Measurements from ENCODE around the gene MRPL36. TPM values are rescaled to one million over a fixed set of nuclear protein-coding genes. Genes with fewer than 3 reads are reported as not detected.

MRPL36 gene
- total and polyA plus RNA-seq, 4 donors: 14.5 to 62.8 (median 40.4) TPM

DNA sequence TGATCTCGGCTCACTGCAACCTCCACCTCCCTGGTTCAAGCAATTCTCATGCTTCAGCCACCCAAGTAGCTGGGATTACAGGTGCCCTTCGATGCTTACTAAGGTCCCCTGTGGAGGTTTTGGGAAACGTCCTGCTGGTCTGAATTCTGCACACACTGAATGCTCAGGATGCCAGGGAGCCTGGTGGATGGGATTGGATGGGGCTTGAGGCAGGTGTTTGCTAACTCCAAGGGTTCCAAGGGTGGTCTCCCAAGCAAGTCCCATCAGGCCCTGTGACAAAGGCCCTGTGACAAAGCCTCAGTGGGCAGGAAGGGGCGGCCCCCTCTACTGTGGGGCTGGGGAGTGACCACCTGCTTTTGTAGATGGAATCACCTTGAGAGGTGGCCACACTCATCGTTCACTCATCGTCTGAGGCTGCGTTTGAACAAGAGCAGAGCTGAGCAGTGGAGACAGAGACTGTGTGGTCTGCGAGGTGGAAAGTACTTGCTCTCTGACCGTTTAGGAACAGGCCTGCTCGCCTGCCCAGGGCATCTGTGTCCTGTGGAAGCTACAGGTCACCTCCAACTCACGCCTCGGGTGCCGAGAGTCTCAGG lies 40.2 kb downstream of the MRPL36 start:
- WGBS, 2 donors: 80% methylated on average over 13 of the region's 13 CpGs
- no peaks in the 10 kb centered on the region for H3K36me3 ChIP-seq (ENCODE audit: control insufficient read depth in 4 of 4, insufficient read depth in 4 of 4, low read length in 4 of 4)

DNA sequence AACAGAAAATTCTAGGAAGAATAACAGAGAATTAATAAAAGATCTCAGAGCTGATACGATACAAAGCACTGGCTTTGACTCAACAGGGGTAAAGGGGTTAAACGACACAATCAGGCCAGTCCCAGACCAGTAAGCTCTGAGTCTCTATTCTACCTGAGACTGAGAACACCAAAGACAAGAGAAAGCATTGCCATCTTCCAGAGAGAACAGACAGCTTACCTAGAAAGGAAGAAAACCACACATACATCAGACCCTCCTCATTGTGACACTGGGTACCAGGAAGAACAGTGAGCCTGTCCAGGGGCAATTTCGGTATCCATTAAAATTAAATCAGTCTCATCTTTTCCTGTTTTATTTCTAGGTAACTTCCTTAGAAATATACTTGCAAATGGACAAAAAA lies 41.1 kb downstream of the MRPL36 start:
- H3K9me3 ChIP-seq (ENCODE audit: control insufficient read depth in 4 of 4, insufficient read depth in 3 of 4, low read length in 3 of 4): peaks cover 0 to 6% (median 0%) of the 10 kb centered on the region in 4 donors
- H3K27me3 ChIP-seq (ENCODE audit: control insufficient read depth in 3 of 3, insufficient read depth in 3 of 3, low read length in 2 of 3): peaks cover 0 to 4% (median 0%) of the 10 kb centered on the region in 3 donors
- no peaks in the 10 kb centered on the region for H3K36me3 ChIP-seq (ENCODE audit: control insufficient read depth in 4 of 4, insufficient read depth in 4 of 4, low read length in 4 of 4)
- no peak for DNase-seq
- no peak overlapping the region for H3K9ac ChIP-seq (ENCODE audit: insufficient read depth in 1 of 2, low read length in 2 of 2)
- TF ChIP-seq, protein P1, sequence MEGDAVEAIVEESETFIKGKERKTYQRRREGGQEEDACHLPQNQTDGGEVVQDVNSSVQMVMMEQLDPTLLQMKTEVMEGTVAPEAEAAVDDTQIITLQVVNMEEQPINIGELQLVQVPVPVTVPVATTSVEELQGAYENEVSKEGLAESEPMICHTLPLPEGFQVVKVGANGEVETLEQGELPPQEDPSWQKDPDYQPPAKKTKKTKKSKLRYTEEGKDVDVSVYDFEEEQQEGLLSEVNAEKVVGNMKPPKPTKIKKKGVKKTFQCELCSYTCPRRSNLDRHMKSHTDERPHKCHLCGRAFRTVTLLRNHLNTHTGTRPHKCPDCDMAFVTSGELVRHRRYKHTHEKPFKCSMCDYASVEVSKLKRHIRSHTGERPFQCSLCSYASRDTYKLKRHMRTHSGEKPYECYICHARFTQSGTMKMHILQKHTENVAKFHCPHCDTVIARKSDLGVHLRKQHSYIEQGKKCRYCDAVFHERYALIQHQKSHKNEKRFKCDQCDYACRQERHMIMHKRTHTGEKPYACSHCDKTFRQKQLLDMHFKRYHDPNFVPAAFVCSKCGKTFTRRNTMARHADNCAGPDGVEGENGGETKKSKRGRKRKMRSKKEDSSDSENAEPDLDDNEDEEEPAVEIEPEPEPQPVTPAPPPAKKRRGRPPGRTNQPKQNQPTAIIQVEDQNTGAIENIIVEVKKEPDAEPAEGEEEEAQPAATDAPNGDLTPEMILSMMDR (IDR thresholded peaks at IDR 0.05; ENCODE audit: control extremely low read depth, extremely low read depth): no peak
- 72 to 87% methylated on average over 3 of the region's 3 CpGs for WGBS, 2 donors
- H3K27ac ChIP-seq (ENCODE audit: low read depth in 1 of 2, low read length in 1 of 2): no peak overlapping the region
- ATAC-seq (ENCODE audit: insufficient read depth, low FRiP score): no peak
- H3K4me3 ChIP-seq: no peak overlapping the region
- peaks cover 0 to 3% (median 0%) of the 10 kb centered on the region in 5 donors for H3K4me1 ChIP-seq (ENCODE audit: control insufficient read depth in 5 of 5, insufficient read depth in 5 of 5, low read length in 5 of 5)

More for the DNA sequence above, 40.2 kb downstream of the MRPL36 start:
- ATAC-seq (ENCODE audit: insufficient read depth, low FRiP score) (no peak), DNase-seq (peak in 1 of 3 donors; percentile 4)
- Histone ChIP-seq H3K9ac (ENCODE audit: insufficient read depth in 1 of 2, low read length in 2 of 2) (no peak overlapping the region), H3K4me1 (ENCODE audit: control insufficient read depth in 5 of 5, insufficient read depth in 5 of 5, low read length in 5 of 5) (peaks cover 0 to 8% (median 0%) of the 10 kb centered on the region in 5 donors), H3K9me3 (ENCODE audit: control insufficient read depth in 4 of 4, insufficient read depth in 3 of 4, low read length in 3 of 4) (peaks cover 0 to 6% (median 0%) of the 10 kb centered on the region in 4 donors), H3K27me3 (ENCODE audit: control insufficient read depth in 3 of 3, insufficient read depth in 3 of 3, low read length in 2 of 3) (peaks cover 0 to 4% (median 0%) of the 10 kb centered on the region in 3 donors), H3K4me3 (no peak overlapping the region), H3K27ac (ENCODE audit: low read depth in 1 of 2, low read length in 1 of 2) (no peak overlapping the region)
- TF ChIP-seq, protein P1 (IDR thresholded peaks at IDR 0.05; ENCODE audit: control extremely low read depth, extremely low read depth): no peak

DNA sequence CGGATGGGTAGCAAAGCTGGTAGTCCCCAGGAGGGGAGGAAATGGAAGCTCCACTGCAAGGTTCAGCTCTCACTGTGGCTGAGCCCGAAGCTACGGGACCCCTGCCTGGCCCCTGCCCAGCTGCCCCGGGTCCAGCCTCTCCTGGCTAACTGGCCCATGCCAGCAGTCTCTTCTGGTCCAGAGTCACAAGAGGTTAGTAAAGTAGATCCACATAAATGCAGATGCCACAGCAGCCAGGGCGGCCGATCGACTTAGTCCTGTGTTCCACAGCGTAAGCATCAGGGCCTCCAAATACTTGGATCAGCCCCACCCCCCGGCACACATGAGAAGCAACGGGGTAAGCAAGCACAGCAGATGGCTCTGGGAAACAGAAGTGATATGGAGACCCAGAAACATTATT lies 42.1 kb downstream of the MRPL36 start:
- H3K27me3 ChIP-seq (ENCODE audit: control insufficient read depth in 3 of 3, insufficient read depth in 3 of 3, low read length in 2 of 3): peaks cover 0 to 4% (median 0%) of the 10 kb centered on the region in 3 donors
- DNase-seq (no peak), ATAC-seq (ENCODE audit: insufficient read depth, low FRiP score) (no peak)
- TF ChIP-seq, protein P1 (IDR thresholded peaks at IDR 0.05; ENCODE audit: control extremely low read depth, extremely low read depth): no peak
- H3K27ac ChIP-seq (ENCODE audit: low read depth in 1 of 2, low read length in 1 of 2): no peak overlapping the region
- H3K9me3 ChIP-seq (ENCODE audit: control insufficient read depth in 4 of 4, insufficient read depth in 3 of 4, low read length in 3 of 4): peaks cover 0 to 6% (median 0%) of the 10 kb centered on the region in 4 donors
- H3K36me3 ChIP-seq (ENCODE audit: control insufficient read depth in 4 of 4, insufficient read depth in 4 of 4, low read length in 4 of 4): no peaks in the 10 kb centered on the region
- H3K9ac ChIP-seq (ENCODE audit: insufficient read depth in 1 of 2, low read length in 2 of 2): no peak overlapping the region
- no peak overlapping the region for H3K4me3 ChIP-seq
- H3K4me1 ChIP-seq (ENCODE audit: control insufficient read depth in 5 of 5, insufficient read depth in 5 of 5, low read length in 5 of 5): no peaks in the 10 kb centered on the region
- WGBS, 2 donors: 89% methylated on average over 10 of the region's 10 CpGs
